Keratinocyte (primary cell): Measurements from ENCODE around the gene CYB561. TPM values are rescaled to one million over a fixed set of nuclear protein-coding genes. Genes with fewer than 3 reads are reported as not detected.

Experiments used
- DNase-seq: peaks from one replicate; pipeline ENCODE4 v3.0.0-alpha.2; 2011; ENCODE audit warnings: low read depth, missing footprints, low spot score
- FAIRE-seq: peaks from 2 replicates; lab custom pipeline; 2011; peaks lifted over from hg19 to GRCh38; lab: Jason Lieb, UNC
- H2AFZ ChIP-seq: 2 replicates; pipeline ENCODE4 v1.6.0; 2012; ENCODE audit warnings: low read length, control low read depth, inconsistent platforms; ENCODE audit not compliant: control insufficient read depth
- H3K27ac ChIP-seq: 2 replicates; pipeline ENCODE4 v1.5.1; 2011; ENCODE audit warnings: low read length; ENCODE audit not compliant: control insufficient read depth, insufficient read depth
- H3K27me3 ChIP-seq: 3 replicates; pipeline ENCODE4 v1.6.0; 2011; ENCODE audit warnings: low read length; ENCODE audit not compliant: control insufficient read depth, insufficient read depth; ENCODE audit errors: extremely low read depth
- H3K36me3 ChIP-seq, 2 experiments: 2 replicates in 1 of 2; 3 replicates in 1 of 2; pipeline ENCODE4 v1.5.1; 2011; ENCODE audit warnings: low read length in 2 of 2, mild to moderate bottlenecking in 1 of 2; ENCODE audit not compliant: control insufficient read depth in 2 of 2, insufficient read depth in 2 of 2; ENCODE audit errors: extremely low read depth in 1 of 2
- H3K4me1 ChIP-seq: 3 replicates; pipeline ENCODE4 v1.5.1; 2011; ENCODE audit warnings: low read length; ENCODE audit not compliant: control insufficient read depth, insufficient read depth; ENCODE audit errors: extremely low read depth
- H3K4me2 ChIP-seq: 3 replicates; pipeline ENCODE4 v1.6.0; 2011; ENCODE audit warnings: low read depth, low read length; ENCODE audit not compliant: control insufficient read depth, insufficient read depth; ENCODE audit errors: extremely low read depth
- H3K4me3 ChIP-seq, 3 experiments: fragments of 200-600 bp in 1 of 3; sonication (generic) in 1 of 3; 2 replicates in 2 of 3; 3 replicates in 1 of 3; pipeline ENCODE4 v1.5.1; 2011 to 2016; ENCODE audit warnings: low read length in 3 of 3, mild to moderate bottlenecking in 3 of 3, control low read depth in 2 of 3, inconsistent platforms in 1 of 3, low read depth in 1 of 3, mixed read lengths in 1 of 3, mixed run types in 1 of 3, moderate library complexity in 1 of 3; ENCODE audit not compliant: control insufficient read depth in 2 of 3, insufficient read depth in 2 of 3; ENCODE audit errors: extremely low read depth in 1 of 3
- H3K79me2 ChIP-seq: 2 replicates; pipeline ENCODE4 v1.6.0; 2012; ENCODE audit warnings: low read length; ENCODE audit not compliant: control insufficient read depth, insufficient read depth
- H3K9ac ChIP-seq: 3 replicates; pipeline ENCODE4 v1.6.0; 2011; ENCODE audit warnings: low read length; ENCODE audit not compliant: control insufficient read depth, insufficient read depth; ENCODE audit errors: extremely low read depth
- H3K9me1 ChIP-seq: 3 replicates; pipeline ENCODE4 v1.6.0; 2011; ENCODE audit warnings: low read length; ENCODE audit not compliant: control insufficient read depth, insufficient read depth; ENCODE audit errors: extremely low read depth
- H3K9me3 ChIP-seq: 2 replicates; pipeline ENCODE4 v1.5.1; 2012; ENCODE audit warnings: low read depth, low read length; ENCODE audit not compliant: control insufficient read depth
- H4K20me1 ChIP-seq: 3 replicates; pipeline ENCODE4 v1.6.0; 2011; ENCODE audit warnings: low read length; ENCODE audit not compliant: control insufficient read depth, insufficient read depth; ENCODE audit errors: extremely low read depth
- EZH2 ChIP-seq: IDR thresholded peaks from one replicate; pipeline ENCODE4 v1.6.1; 2012; ENCODE audit warnings: inconsistent platforms, mild to moderate bottlenecking, low read length, moderate library complexity
- dilution Hi-C: fragments of 300-500 bp; cut with MboI; formaldehyde crosslinking; loops from one replicate; pipeline ENCODE4 v1.7.0; 2020; ENCODE audit warnings: low sequenced_read_pairs; ENCODE audit not compliant: extremely low pct_ligation_motif_present
- polyA plus RNA-seq, 5 experiments: library from polyadenylated mRNA; depleted of rRNA in 3 of 5; stranded (reverse) in 3 of 5; stranded (forward) in 1 of 5; unstranded in 1 of 5; fragments of >200 nt; gene quantifications; 1 replicate in 1 of 5; 2 replicates in 3 of 5; 3 replicates in 1 of 5; pipeline versions ENCODE4 v1.2.1 to v1.2.3, GENCODE V29; 2011 to 2012; ENCODE audit warnings: missing spikeins in 2 of 5, low read depth in 1 of 5, low replicate concordance in 1 of 5
- TF ChIP-seq, protein P1 (sequence below), 3 experiments: IDR thresholded peaks in 1 of 3; conservative IDR thresholded peaks in 1 of 3; optimal IDR thresholded peaks in 1 of 3; 2 replicates in 2 of 3; 3 replicates in 1 of 3; pipeline versions ENCODE3 to v1.5.1; 2011; ENCODE audit warnings: low read length in 3 of 3, mild to moderate bottlenecking in 3 of 3, moderate library complexity in 2 of 3, control low read depth in 1 of 3, inconsistent platforms in 1 of 3; ENCODE audit not compliant: insufficient read depth in 2 of 3; ENCODE audit errors: extremely low read depth in 1 of 3

The CYB561 gene
- polyA plus RNA-seq, 1 donor (not counting 4 experiments of a cell fraction or from before 2014, with no cell fraction given), result 14.4 TPM

- H3K4me1 ChIP-seq, result peaks cover 16% of the 10 kb centered on the region
- no peak overlapping the region for H3K4me3 ChIP-seq
- no peak for DNase-seq
- H3K27me3 ChIP-seq, result no peaks in the 10 kb centered on the region
- H3K27ac ChIP-seq, result no peak overlapping the region
- dilution Hi-C loops, result no loop called here
- H3K36me3 ChIP-seq, result no peaks in the 10 kb centered on the region
- no peak overlapping the region for H3K9ac ChIP-seq
- no peaks in the 10 kb centered on the region for H3K9me1 ChIP-seq
- H3K79me2 ChIP-seq, result no peaks in the 10 kb centered on the region
- no peaks in the 10 kb centered on the region for H3K9me3 ChIP-seq
- no peak for FAIRE-seq
- H2AFZ ChIP-seq, result no peak overlapping the region
- no peak overlapping the region for H3K4me2 ChIP-seq
- no peak for TF ChIP-seq EZH2
- TF ChIP-seq, protein P1, sequence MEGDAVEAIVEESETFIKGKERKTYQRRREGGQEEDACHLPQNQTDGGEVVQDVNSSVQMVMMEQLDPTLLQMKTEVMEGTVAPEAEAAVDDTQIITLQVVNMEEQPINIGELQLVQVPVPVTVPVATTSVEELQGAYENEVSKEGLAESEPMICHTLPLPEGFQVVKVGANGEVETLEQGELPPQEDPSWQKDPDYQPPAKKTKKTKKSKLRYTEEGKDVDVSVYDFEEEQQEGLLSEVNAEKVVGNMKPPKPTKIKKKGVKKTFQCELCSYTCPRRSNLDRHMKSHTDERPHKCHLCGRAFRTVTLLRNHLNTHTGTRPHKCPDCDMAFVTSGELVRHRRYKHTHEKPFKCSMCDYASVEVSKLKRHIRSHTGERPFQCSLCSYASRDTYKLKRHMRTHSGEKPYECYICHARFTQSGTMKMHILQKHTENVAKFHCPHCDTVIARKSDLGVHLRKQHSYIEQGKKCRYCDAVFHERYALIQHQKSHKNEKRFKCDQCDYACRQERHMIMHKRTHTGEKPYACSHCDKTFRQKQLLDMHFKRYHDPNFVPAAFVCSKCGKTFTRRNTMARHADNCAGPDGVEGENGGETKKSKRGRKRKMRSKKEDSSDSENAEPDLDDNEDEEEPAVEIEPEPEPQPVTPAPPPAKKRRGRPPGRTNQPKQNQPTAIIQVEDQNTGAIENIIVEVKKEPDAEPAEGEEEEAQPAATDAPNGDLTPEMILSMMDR (optimal IDR thresholded peaks at IDR 0.05 in 1 of 3, IDR thresholded peaks at IDR 0.05 in 1 of 3, conservative IDR thresholded peaks at IDR 0.05 in 1 of 3; ENCODE audit: extremely low read depth in 1 of 3, insufficient read depth in 2 of 3, low read length in 3 of 3), result no peak
- no peaks in the 10 kb centered on the region for H4K20me1 ChIP-seq
Measured at GRCh38 chr17:63458478-63458877, 12.4 kb upstream of the CYB561 start.

GRCh38 chr17:63455417-63455816, 9.3 kb upstream of the CYB561 start:
- H3K79me2 ChIP-seq, result no peaks in the 10 kb centered on the region
- no peak overlapping the region for H3K9ac ChIP-seq
- no peaks in the 10 kb centered on the region for H4K20me1 ChIP-seq
- no peak overlapping the region for H3K27ac ChIP-seq
- no peak overlapping the region for H3K4me3 ChIP-seq
- DNase-seq (no peak), FAIRE-seq (no peak)
- no peaks in the 10 kb centered on the region for H3K9me1 ChIP-seq
- peaks cover 3% of the 10 kb centered on the region for H3K4me1 ChIP-seq
- H3K27me3 ChIP-seq, result peaks cover 10% of the 10 kb centered on the region
- H3K36me3 ChIP-seq, result no peaks in the 10 kb centered on the region
- H2AFZ ChIP-seq, result no peak overlapping the region
- TF ChIP-seq EZH2, result no peak
- TF ChIP-seq, protein P1 (optimal IDR thresholded peaks at IDR 0.05 in 1 of 3, IDR thresholded peaks at IDR 0.05 in 1 of 3, conservative IDR thresholded peaks at IDR 0.05 in 1 of 3; ENCODE audit: extremely low read depth in 1 of 3, insufficient read depth in 2 of 3, low read length in 3 of 3), result no peak
- no peak overlapping the region for H3K4me2 ChIP-seq
- dilution Hi-C loops, result no loop called here
- no peaks in the 10 kb centered on the region for H3K9me3 ChIP-seq
